H1 (cell line): ENCODE results near the gene RTCB.

Experiments
- CTCF ChIP-seq, 3 experiments: IDR thresholded peaks; 1 replicate in 2 of 3; 2 replicates in 1 of 3; pipeline versions ENCODE4 v1.5.1 to v1.6.1; 2011; ENCODE audit warnings: low read length in 3 of 3, mild to moderate bottlenecking in 3 of 3, inconsistent platforms in 2 of 3, low read depth in 1 of 3, moderate library complexity in 1 of 3; ENCODE audit not compliant: insufficient read depth in 1 of 3; ENCODE audit errors: control extremely low read depth in 1 of 3
- EP300 ChIP-seq, 2 experiments: IDR thresholded peaks; 1 replicate in 1 of 2; 2 replicates in 1 of 2; pipeline ENCODE4 v1.6.1; 2011 to 2012; ENCODE audit warnings: low read depth in 2 of 2, low read length in 2 of 2, mild to moderate bottlenecking in 2 of 2, borderline replicate concordance in 1 of 2, inconsistent platforms in 1 of 2, moderate library complexity in 1 of 2
- GABPA ChIP-seq: IDR thresholded peaks from 2 replicates; pipeline ENCODE4 v1.6.1; 2011; ENCODE audit warnings: mild to moderate bottlenecking, low read length, moderate library complexity, borderline replicate concordance; ENCODE audit not compliant: insufficient read depth
- POLR2A ChIP-seq, 2 experiments: IDR thresholded peaks; 1 replicate in 1 of 2; 2 replicates in 1 of 2; pipeline ENCODE4 v1.6.1; 2011; ENCODE audit warnings: low read depth in 2 of 2, low read length in 2 of 2, mild to moderate bottlenecking in 2 of 2; ENCODE audit errors: control extremely low read depth in 1 of 2
- SP1 ChIP-seq: IDR thresholded peaks from 2 replicates; pipeline ENCODE4 v1.6.1; 2011; ENCODE audit warnings: low read depth, low read length

GRCh38 chr22:32395107-32395506, 16.9 kb downstream of the RTCB start:
- TF ChIP-seq POLR2A (IDR thresholded peaks at IDR 0.05; ENCODE audit: control extremely low read depth in 1 of 2, low read depth in 2 of 2, low read length in 2 of 2) (no peak), GABPA (no peak), SP1 (no peak), CTCF (IDR thresholded peaks at IDR 0.05; ENCODE audit: control extremely low read depth in 1 of 3, insufficient read depth in 1 of 3, low read depth in 1 of 3, low read length in 3 of 3) (no peak), EP300 (IDR thresholded peaks at IDR 0.05; ENCODE audit: borderline replicate concordance in 1 of 2, low read depth in 2 of 2, low read length in 2 of 2) (no peak)
